ENCODE results near the gene ATP10A.

DNA sequence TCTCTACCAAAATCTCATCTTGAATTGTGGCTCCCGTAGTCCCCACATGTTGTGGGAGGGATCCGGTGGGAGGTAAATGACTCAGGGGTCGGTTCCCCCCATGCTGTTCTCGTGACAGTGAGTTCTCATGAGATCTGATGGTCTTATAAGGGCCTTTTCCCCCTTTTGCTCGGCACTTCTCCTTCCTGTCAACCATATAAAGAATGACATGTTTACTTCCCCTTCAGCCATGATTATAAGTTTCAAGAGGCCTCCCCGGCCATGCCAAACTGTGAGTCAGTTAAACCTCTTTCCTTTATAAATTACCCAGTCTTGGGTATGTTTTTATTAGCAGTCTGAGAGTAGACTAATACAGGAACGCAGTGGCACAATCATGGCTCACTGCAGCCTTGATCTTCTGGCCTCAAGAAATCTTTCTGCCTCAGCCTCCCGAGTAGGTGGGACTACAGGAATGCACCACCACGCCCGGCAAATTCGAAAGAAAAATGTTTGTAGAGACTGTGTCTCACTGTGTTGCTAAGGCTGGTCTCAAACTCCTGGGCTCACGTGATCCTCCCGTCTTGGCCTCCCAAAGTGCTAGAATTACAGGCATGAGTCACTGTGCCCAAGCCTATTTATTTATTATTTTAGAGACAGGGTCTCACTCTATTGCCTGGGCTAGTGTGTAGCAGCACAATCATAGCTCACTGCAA lies 101.0 kb downstream of the ATP10A start:
- no peak for TF ChIP-seq CTCF (IDR thresholded peaks at IDR 0.05)
- TF ChIP-seq POLR2A (IDR thresholded peaks at IDR 0.05), result no peak

Data from heart left ventricle (tissue), 13 donors.